Activated naive CD4-positive, alpha-beta T cell treated with Interleukin-2 at 50 U/mL for 16 hours (primary cell): ENCODE results near the gene PHF20.
"Not testable (repeated sequence)": the region's sequence is repeated elsewhere in the genome, so short reads cannot be mapped to it uniquely, and the experiment has no call there.

Experiments used
- DNase-seq: peaks from one replicate; pipeline ENCODE4 v3.0.0-alpha.2; 2020

The PHF20 gene

GRCh38 chr20:35739294-35740163, 32.3 kb upstream of the PHF20 start:
- DNase-seq, result no peak

- peak; percentile 98 for DNase-seq
Observed at GRCh38 chr20:35741892-35742740, 29.7 kb upstream of the PHF20 start, which contains the start of gene RBM39. Gene RBM39 (minus strand): TSS chr20:35742260. CDS start chr20:35740874, 1,386 bp downstream.

DNA sequence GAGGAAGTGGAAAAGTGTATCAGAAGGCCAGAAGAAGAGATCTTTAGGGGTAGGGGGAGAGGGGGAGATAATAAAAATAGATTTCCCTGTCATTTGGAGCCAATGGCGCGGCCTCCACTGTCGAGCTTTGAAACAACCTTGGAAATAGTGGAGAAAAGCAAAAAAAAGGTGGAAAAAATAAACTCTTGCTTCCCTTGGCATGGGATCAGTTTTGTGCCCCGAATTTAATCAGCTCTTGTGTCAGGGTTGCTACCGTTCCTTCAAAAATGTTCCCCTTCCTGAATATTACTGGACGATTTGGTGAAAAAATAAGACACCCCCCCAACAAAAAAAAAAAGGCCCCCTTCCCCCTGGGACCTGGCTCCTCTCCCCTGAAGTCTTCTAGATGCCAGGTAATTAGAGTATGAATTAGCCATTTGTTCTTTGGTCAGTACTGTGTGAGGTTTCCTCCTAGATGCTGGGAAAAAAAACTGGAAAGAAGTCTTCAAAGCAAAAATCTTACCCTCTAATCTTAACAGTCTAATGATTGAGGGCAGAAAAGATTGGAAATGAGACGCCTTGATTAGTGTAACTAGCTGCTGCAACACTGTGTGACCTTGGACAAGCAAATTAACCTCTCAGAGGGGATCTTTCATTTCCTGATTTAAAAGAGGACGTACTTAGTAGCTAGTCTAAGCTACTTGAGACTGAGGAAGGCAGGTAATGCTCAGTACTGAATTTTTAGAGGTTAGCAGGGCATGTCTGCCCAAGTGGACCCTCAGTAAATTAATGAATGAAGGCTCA, 28.9 kb upstream of the PHF20 start:
- no peak for DNase-seq

DNA sequence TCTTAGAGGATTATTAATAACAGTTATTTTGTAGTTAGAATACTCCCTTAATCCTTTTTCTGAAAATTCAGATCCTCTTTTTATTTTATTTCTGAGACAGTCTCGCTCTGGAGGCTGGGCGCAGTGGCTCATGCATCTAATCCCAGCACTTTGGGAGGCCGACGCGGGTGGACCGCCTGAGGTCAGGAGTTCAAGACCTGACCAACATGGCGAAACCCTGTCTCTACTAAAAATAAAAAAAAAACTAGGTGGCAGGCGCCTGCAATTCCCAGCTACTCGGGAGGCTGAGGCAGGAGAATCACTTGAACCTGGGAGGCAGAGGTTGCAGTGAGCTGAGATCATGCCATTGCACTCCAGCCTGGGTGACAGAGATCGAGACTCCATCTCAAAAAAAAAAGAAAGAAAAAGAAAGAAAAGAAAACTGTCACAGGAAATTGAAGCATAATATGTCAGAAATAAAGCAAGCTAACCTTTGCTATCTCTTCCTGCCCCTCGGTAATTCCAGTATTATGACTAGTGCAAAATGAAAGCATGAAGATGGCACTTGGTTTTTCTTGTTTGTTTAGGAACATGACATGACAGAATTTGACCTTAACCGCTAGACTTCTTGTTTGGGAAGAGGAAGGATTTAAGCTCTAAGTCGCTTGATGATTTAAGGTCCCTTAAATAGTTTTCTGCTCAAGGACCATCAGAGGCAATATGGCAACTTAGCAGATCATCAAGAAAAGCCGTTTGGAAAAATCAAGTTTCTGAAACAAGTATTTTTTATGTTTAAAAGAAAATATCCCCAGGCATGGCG, 27.9 kb upstream of the PHF20 start:
- no peak for DNase-seq

- not testable (repeated sequence) for DNase-seq
Observed at GRCh38 chr20:35744492-35744841, 27.3 kb upstream of the PHF20 start.

DNA sequence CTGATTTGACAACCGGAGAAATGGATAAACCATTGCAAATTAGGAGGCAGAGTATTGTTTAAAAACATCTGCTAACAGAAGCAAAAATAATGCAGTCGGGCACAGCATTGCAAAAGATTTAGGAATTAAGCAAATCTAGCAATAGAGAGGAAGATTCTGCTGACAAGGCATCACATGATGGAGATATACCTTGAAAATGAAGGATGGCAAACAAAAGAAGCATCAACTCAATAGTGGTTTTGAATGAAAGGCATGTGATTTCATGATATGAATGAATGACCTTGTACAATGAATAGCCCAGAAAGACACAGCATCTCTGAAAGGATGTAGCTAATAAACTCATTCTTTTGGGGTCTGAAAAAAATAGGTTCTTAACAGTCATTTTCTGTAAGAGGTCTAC, 21.2 kb upstream of the PHF20 start:
- DNase-seq, result no peak

- no peak for DNase-seq
Observed at GRCh38 chr20:35756404-35756803, 15.4 kb upstream of the PHF20 start.

- no peak for DNase-seq
Observed at GRCh38 chr20:35757098-35757705, 14.6 kb upstream of the PHF20 start.

DNA sequence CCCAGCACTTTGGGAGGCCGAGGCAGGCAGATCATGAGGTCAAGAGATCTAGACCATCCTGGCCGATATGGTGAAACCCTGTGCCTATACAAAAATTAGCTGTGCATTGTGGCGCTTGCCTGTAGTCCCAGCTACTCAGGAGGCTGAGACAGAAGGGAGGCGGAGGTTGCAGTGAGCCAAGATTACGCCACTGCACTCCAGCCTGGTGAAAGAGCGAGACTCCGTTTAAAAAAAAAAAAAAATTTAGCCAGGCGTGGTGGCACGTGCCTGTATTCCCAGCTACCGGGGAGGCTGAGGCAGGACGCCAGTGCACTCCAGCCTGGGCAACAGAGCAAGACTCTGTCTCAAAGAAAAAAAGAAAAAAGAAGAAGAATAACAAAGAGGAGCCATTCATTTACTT, 10.3 kb upstream of the PHF20 start:
- DNase-seq, result not testable (repeated sequence)

DNA sequence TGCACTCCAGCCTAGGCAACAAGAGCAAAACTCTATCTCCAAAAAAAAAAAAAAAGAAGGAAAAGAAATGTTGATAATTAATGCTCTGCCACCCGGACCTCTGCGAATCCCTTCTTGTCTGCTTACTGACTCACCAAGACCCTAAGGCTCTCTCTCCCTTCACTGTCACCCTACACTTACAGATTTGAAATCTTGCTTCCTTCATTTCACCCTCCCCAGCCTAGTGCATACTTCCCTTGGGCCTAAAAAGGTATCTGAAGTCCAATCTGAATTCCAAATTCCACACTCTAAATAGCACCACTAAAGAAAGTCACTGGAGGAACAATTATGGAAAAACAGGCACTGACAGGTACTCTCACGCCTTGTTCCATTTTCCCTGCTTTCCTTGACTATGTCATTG, 9.4 kb upstream of the PHF20 start:
- DNase-seq, result no peak

GRCh38 chr20:35764936-35765335, 6.9 kb upstream of the PHF20 start:
- not testable (repeated sequence) for DNase-seq

DNA sequence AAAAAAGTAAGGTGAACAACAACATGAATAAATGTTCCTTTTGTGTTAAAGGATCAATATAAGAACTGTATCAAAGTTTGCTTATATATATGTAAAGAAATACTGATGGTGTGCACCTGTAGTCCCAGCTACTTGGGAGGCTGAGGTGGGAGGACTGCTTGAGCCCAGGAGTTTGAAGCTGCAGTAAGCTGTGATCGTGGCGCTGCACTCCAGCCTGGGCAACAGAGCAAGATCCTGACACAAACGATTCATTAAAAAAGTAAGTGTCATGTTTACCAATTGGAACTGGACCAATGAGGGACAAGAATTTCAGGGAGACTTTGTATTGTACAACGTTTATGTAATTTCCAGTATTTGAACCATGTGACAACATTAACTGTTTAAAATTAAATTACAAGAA, 5.0 kb upstream of the PHF20 start:
- DNase-seq, result no peak

GRCh38 chr20:35767683-35768481, 3.9 kb upstream of the PHF20 start:
- DNase-seq, result peak; percentile 54

- DNase-seq, result peak; percentile 51
Observed at GRCh38 chr20:35768731-35769664, 2.8 kb upstream of the PHF20 start.

- no peak for DNase-seq
Observed at GRCh38 chr20:35771367-35771688, 487 bp upstream of the PHF20 start.

- DNase-seq, result no peak
Observed at GRCh38 chr20:35772563-35773058, 796 bp downstream of the PHF20 start.

DNA sequence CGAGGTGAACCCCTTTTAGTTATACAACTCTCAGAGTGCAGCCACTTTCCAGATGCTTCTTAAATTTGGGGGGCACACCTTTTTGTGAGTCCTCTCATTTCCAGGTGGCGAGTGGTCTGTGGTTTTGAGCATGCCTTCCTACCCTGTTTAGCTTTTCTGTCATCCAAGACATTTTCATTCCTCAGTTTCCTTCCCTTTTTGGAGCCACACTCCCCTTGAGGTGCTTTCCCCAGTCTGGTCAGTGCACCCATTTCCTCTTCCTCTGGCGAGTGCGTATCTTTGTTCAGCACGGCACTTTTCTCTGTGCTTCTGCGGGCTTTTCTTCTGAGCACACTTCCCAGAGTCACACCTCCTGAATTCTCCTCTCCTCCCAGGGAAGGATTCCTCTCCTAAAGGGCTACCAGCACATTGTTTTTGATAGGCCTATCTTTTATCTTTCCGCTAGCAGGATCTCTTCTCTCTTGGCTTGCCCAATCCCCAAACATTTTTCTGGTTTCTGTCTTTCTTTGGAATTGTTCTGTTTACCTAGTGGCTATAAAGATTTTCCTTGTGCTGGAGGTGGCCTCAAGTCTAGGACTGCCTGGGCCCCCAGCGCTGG, 1.4 kb downstream of the PHF20 start:
- peak; percentile 36 for DNase-seq

- DNase-seq, result no peak
Observed at GRCh38 chr20:35774391-35774790, 2.6 kb downstream of the PHF20 start.

GRCh38 chr20:35776513-35777101, 4.8 kb downstream of the PHF20 start:
- DNase-seq, result no peak
